Fibroblast of lung (primary cell): ENCODE measurements around the gene HPS1. TPM values are rescaled to one million over a fixed set of nuclear protein-coding genes. Genes with fewer than 3 reads are reported as not detected.

ENCODE experiments used
- DNase-seq, 2 donors: peaks; one replicate each; pipeline versions ENCODE4 v3.0.0 to v3.0.0-alpha.2; 2010; ENCODE audit warnings: low read depth in 2 of 2
- H2AFZ ChIP-seq: 2 replicates; pipeline ENCODE4 v1.5.1; 2012; ENCODE audit warnings: low read length, control low read depth, inconsistent platforms
- H3K27ac ChIP-seq: 2 replicates; pipeline ENCODE4 v1.5.1; 2011; ENCODE audit warnings: low read length, control low read depth; ENCODE audit not compliant: insufficient read depth
- H3K27me3 ChIP-seq: 2 replicates; pipeline ENCODE4 v1.5.1; 2011; ENCODE audit warnings: mild to moderate bottlenecking, low read length; ENCODE audit not compliant: control insufficient read depth, insufficient read depth
- H3K36me3 ChIP-seq: 2 replicates; pipeline ENCODE4 v1.5.1; 2011; ENCODE audit warnings: low read length; ENCODE audit not compliant: control insufficient read depth, insufficient read depth
- H3K4me1 ChIP-seq: 2 replicates; pipeline ENCODE4 v1.5.1; 2011; ENCODE audit warnings: low read length; ENCODE audit not compliant: control insufficient read depth, insufficient read depth; ENCODE audit errors: extremely low read depth
- H3K4me2 ChIP-seq: 2 replicates; pipeline ENCODE4 v1.5.1; 2011; ENCODE audit warnings: low read length, control low read depth; ENCODE audit not compliant: insufficient read depth; ENCODE audit errors: extremely low read depth
- H3K4me3 ChIP-seq, 4 experiments: fragments of 200-600 bp in 1 of 4; sonication (generic) in 1 of 4; replicated peaks in 1 of 4; 2 replicates each; pipeline ENCODE4 v1.5.1; 2011 to 2016; ENCODE audit warnings: low read length in 4 of 4, low read depth in 3 of 4, mild to moderate bottlenecking in 3 of 4, control low read depth in 2 of 4, inconsistent platforms in 1 of 4, mixed read lengths in 1 of 4; ENCODE audit not compliant: insufficient read depth in 1 of 4; ENCODE audit errors: control extremely low read depth in 1 of 4
- H3K79me2 ChIP-seq: 2 replicates; pipeline ENCODE4 v1.5.1; 2012; ENCODE audit warnings: mild to moderate bottlenecking, low read length, inconsistent platforms; ENCODE audit not compliant: control insufficient read depth, insufficient read depth
- H3K9ac ChIP-seq: 2 replicates; pipeline ENCODE4 v1.5.1; 2011; ENCODE audit warnings: mild to moderate bottlenecking, low read length, control low read depth; ENCODE audit not compliant: insufficient read depth
- H3K9me3 ChIP-seq: 2 replicates; pipeline ENCODE4 v1.5.1; 2012; ENCODE audit warnings: low read depth, low read length; ENCODE audit not compliant: control insufficient read depth, insufficient read depth
- H4K20me1 ChIP-seq: 2 replicates; pipeline ENCODE4 v1.5.1; 2011; ENCODE audit warnings: low read length; ENCODE audit not compliant: control insufficient read depth, insufficient read depth; ENCODE audit errors: extremely low read depth
- EZH2 ChIP-seq: IDR thresholded peaks from 2 replicates; pipeline ENCODE4 v1.5.1; 2012; ENCODE audit warnings: low read length, control low read depth, mild to moderate bottlenecking; ENCODE audit errors: missing control alignments
- polyA plus RNA-seq, 2 donors: library from polyadenylated mRNA; depleted of rRNA in 1 of 2; stranded (reverse) in 1 of 2; unstranded in 1 of 2; fragments of >200 nt; gene quantifications; 2 replicates each; pipeline ENCODE4 v1.2.1, GENCODE V29; 2011 to 2012; ENCODE audit warnings: missing spikeins in 1 of 2
- total RNA-seq: library from RNA; depleted of rRNA; stranded (reverse); fragments of >200 nt; gene quantifications from 2 replicates; pipeline ENCODE4 v1.2.1, GENCODE V29; 2014
- TF ChIP-seq, protein P1 (sequence below), 2 donors: IDR thresholded peaks in 1 of 2; conservative IDR thresholded peaks in 1 of 2; 1 replicate in 1 of 2; 2 replicates in 1 of 2; pipeline ENCODE4 v1.5.1; 2011 to 2012; ENCODE audit warnings: low read length in 2 of 2, control low read depth in 1 of 2, inconsistent platforms in 1 of 2, low read depth in 1 of 2, mild to moderate bottlenecking in 1 of 2

The HPS1 gene
- total and polyA plus RNA-seq, 2 donors (not counting 1 experiment from before 2014, with no cell fraction given): 44.6 to 58.1 TPM

DNA sequence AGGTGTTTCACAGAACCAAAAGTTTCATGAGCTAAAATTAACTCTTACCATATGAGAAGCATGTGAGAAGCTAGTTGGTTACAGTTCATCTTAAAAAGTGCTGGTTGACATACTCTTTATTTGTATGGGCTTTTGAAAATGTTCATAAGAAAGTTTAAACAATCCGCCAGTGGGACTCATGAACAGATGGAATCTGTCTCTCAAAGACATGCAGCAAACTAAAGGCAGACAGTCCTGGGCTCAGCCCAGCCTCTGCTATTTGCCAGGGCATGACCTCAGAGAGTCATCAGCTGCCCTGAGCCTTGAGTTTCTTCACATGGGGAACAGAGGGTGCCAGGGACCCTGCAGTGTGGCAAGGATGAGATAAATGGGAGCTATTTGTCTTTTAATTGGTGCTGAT, 35.0 kb downstream of the HPS1 start:
- no peaks in the 10 kb centered on the region for H4K20me1 ChIP-seq
- H3K27ac ChIP-seq: no peak overlapping the region
- peaks cover 11% of the 10 kb centered on the region for H3K36me3 ChIP-seq
- TF ChIP-seq, protein P1, sequence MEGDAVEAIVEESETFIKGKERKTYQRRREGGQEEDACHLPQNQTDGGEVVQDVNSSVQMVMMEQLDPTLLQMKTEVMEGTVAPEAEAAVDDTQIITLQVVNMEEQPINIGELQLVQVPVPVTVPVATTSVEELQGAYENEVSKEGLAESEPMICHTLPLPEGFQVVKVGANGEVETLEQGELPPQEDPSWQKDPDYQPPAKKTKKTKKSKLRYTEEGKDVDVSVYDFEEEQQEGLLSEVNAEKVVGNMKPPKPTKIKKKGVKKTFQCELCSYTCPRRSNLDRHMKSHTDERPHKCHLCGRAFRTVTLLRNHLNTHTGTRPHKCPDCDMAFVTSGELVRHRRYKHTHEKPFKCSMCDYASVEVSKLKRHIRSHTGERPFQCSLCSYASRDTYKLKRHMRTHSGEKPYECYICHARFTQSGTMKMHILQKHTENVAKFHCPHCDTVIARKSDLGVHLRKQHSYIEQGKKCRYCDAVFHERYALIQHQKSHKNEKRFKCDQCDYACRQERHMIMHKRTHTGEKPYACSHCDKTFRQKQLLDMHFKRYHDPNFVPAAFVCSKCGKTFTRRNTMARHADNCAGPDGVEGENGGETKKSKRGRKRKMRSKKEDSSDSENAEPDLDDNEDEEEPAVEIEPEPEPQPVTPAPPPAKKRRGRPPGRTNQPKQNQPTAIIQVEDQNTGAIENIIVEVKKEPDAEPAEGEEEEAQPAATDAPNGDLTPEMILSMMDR (conservative IDR thresholded peaks at IDR 0.05 in 1 of 2, IDR thresholded peaks at IDR 0.05 in 1 of 2; ENCODE audit: low read depth in 1 of 2, low read length in 2 of 2): no peak
- no peak for TF ChIP-seq EZH2
- no peak overlapping the region for H3K4me3 ChIP-seq
- no peak overlapping the region for H3K9ac ChIP-seq
- H3K9me3 ChIP-seq: no peaks in the 10 kb centered on the region
- peaks cover 11% of the 10 kb centered on the region for H3K79me2 ChIP-seq
- no peak overlapping the region for H3K4me2 ChIP-seq
- peaks cover 15% of the 10 kb centered on the region for H3K4me1 ChIP-seq
- H3K27me3 ChIP-seq: no peaks in the 10 kb centered on the region
- no peak overlapping the region for H2AFZ ChIP-seq
- peak in 1 of 2 donors; percentile 80 for DNase-seq

- no peak for TF ChIP-seq EZH2
- TF ChIP-seq, protein P1 (conservative IDR thresholded peaks at IDR 0.05 in 1 of 2, IDR thresholded peaks at IDR 0.05 in 1 of 2; ENCODE audit: low read depth in 1 of 2, low read length in 2 of 2): no peak
- Histone ChIP-seq H3K9ac (no peak overlapping the region), H3K27me3 (no peaks in the 10 kb centered on the region), H3K4me1 (peaks cover 15% of the 10 kb centered on the region), H3K4me3 (no peak overlapping the region), H3K9me3 (no peaks in the 10 kb centered on the region), H4K20me1 (no peaks in the 10 kb centered on the region), H2AFZ (no peak overlapping the region), H3K79me2 (peaks cover 11% of the 10 kb centered on the region), H3K27ac (no peak overlapping the region), H3K4me2 (no peak overlapping the region), H3K36me3 (peaks cover 9% of the 10 kb centered on the region)
- no peak for DNase-seq
These were observed 35.6 kb downstream of the HPS1 start for GRCh38 chr10:98411166-98411565.

- Histone ChIP-seq H3K4me3 (no peak overlapping the region), H3K9ac (no peak overlapping the region), H3K27me3 (no peaks in the 10 kb centered on the region), H4K20me1 (no peaks in the 10 kb centered on the region), H2AFZ (no peak overlapping the region), H3K9me3 (no peaks in the 10 kb centered on the region), H3K79me2 (peaks cover 11% of the 10 kb centered on the region), H3K4me1 (peaks cover 15% of the 10 kb centered on the region), H3K36me3 (peaks cover 9% of the 10 kb centered on the region), H3K4me2 (no peak overlapping the region), H3K27ac (no peak overlapping the region)
- DNase-seq: no peak
- TF ChIP-seq, protein P1 (conservative IDR thresholded peaks at IDR 0.05 in 1 of 2, IDR thresholded peaks at IDR 0.05 in 1 of 2; ENCODE audit: low read depth in 1 of 2, low read length in 2 of 2): no peak
- TF ChIP-seq EZH2: no peak
These were observed 36.0 kb downstream of the HPS1 start for GRCh38 chr10:98410759-98411158.
